Activated naive CD4-positive, alpha-beta T cell treated with anti-CD3 and anti-CD28 coated beads, Interleukin-2, amount 50 U/mL, for 24 hours (primary cell): ENCODE measurements around the gene MTA3.
A peak's percentile ranks its signal among the peaks of the same experiment; 100 is the strongest.

Experiments
- H3K27ac Mint-ChIP-seq: one replicate; pipeline ENCODE4 v1.8.0; 2021; ENCODE audit warnings: mild to moderate bottlenecking, mixed read lengths
- H3K27me3 Mint-ChIP-seq: one replicate; pipeline ENCODE4 v1.8.0; 2021; ENCODE audit warnings: mixed read lengths
- H3K36me3 Mint-ChIP-seq: one replicate; pipeline ENCODE4 v1.8.0; 2021; ENCODE audit warnings: mixed read lengths
- H3K4me1 Mint-ChIP-seq: one replicate; pipeline ENCODE4 v1.8.0; 2021; ENCODE audit warnings: mixed read lengths
- H3K4me3 Mint-ChIP-seq: one replicate; pipeline ENCODE4 v1.8.0; 2021; ENCODE audit warnings: mild to moderate bottlenecking, mixed read lengths
- H3K9me3 Mint-ChIP-seq: one replicate; pipeline ENCODE4 v1.8.0; 2021; ENCODE audit warnings: mixed read lengths

The MTA3 gene

DNA sequence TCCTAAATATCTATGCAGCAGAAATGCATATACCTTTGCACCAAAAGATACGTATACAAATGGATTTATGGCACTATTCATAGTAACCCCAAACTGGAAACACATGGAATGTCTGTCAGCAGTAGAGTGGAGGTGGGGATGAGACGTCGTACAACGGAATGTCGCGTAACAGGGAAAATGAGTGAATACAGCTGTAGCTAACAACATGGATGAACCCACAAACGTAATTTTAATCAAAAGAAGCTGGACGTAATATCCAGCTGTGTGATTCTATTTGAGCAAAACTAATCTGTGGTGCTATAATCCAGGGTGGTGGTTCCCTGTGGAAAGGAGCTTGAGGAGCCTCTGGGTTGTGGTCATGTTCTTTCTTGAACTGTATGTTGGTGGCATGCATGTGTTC, 89.9 kb downstream of the MTA3 start:
- Mint-ChIP-seq H3K4me3 (no peak overlapping the region), H3K27me3 (no peaks in the 10 kb centered on the region), H3K4me1 (peaks cover 42% of the 10 kb centered on the region), H3K36me3 (peaks cover 3% of the 10 kb centered on the region), H3K9me3 (no peaks in the 10 kb centered on the region), H3K27ac (no peak overlapping the region)

DNA sequence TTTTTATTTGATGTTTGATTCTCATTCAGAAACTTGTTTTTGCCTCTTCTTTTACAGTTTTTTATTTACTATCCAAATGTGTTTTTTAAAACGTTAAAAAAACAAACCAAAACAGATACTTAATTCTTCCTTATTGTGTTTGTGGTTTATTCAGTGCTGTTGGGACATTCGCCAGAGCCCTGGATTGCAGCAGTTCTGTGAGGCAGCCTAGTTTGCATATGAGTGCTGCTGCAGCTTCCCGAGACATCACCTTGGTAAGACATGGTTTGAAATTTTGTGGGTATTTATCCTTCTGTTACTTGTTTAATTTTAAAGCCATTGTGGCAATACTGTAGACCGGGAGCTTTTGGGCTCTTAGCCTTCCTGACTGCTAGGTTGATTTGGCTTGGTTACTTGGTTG, 91.2 kb downstream of the MTA3 start:
- Mint-ChIP-seq H3K27ac (no peak overlapping the region), H3K9me3 (no peaks in the 10 kb centered on the region), H3K36me3 (peaks cover 3% of the 10 kb centered on the region), H3K4me1 (peaks cover 37% of the 10 kb centered on the region), H3K4me3 (no peak overlapping the region), H3K27me3 (no peaks in the 10 kb centered on the region)

- Mint-ChIP-seq H3K27me3 (no peaks in the 10 kb centered on the region), H3K4me1 (peaks cover 22% of the 10 kb centered on the region), H3K9me3 (no peaks in the 10 kb centered on the region), H3K36me3 (peaks cover 4% of the 10 kb centered on the region), H3K27ac (peak overlapping the region; percentile 25), H3K4me3 (peak overlapping the region; percentile 16)
Measured at GRCh38 chr2:42663106-42663780, 94.8 kb downstream of the MTA3 start.

DNA sequence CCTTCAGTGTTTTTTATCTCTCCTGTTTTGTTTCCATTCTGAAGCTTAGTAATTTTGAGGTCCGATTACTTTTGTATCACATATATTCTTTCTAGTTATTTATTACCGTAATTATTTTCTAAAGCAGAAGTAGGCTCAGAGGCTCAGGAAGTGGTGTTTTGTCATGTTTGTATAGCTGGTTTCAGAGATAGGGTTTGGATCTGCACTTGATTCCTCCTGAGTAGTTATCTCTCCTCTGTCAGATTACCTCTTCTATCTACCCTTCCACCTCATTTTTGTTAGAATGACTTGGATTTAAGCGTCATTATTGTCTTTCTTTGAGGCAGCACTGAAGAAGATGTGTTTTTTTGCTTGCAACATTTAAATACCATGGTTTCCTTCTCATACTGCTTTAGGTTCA, 95.4 kb downstream of the MTA3 start:
- peak overlapping the region; percentile 59 for H3K27ac Mint-ChIP-seq
- no peaks in the 10 kb centered on the region for H3K9me3 Mint-ChIP-seq
- H3K4me1 Mint-ChIP-seq, result peaks cover 22% of the 10 kb centered on the region
- H3K36me3 Mint-ChIP-seq, result peaks cover 4% of the 10 kb centered on the region
- no peak overlapping the region for H3K4me3 Mint-ChIP-seq
- H3K27me3 Mint-ChIP-seq, result no peaks in the 10 kb centered on the region

DNA sequence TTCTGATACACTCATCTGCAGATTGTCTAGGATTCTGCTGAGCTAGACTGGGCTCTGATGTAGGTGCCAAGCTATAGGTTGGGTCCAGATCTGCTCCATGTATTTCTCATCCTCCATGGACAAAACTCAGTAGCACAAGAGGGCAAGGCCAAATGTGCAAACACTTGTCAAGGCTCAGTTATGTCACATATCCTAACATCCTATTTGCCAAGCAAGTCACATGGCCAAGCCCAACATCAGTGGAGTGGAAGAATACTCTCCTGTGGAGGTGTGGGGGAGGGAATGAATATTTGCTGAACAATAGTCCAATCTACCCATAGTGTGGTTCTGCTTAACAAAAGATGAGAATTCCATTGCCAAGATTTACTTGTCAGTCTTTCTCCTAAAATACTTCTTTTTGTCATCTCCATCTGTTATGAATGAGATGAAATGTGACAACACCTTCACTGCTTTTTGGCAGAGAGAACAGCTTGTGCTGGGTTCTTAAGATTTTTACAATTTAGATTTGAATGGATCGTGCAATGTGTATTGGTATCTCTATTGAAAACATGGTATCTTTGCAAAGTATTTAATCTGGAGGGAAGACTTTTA, 105.7 kb downstream of the MTA3 start:
- peaks cover 17% of the 10 kb centered on the region for H3K4me1 Mint-ChIP-seq
- no peaks in the 10 kb centered on the region for H3K27me3 Mint-ChIP-seq
- H3K9me3 Mint-ChIP-seq, result no peaks in the 10 kb centered on the region
- no peak overlapping the region for H3K27ac Mint-ChIP-seq
- peaks cover 17% of the 10 kb centered on the region for H3K36me3 Mint-ChIP-seq
- no peak overlapping the region for H3K4me3 Mint-ChIP-seq

DNA sequence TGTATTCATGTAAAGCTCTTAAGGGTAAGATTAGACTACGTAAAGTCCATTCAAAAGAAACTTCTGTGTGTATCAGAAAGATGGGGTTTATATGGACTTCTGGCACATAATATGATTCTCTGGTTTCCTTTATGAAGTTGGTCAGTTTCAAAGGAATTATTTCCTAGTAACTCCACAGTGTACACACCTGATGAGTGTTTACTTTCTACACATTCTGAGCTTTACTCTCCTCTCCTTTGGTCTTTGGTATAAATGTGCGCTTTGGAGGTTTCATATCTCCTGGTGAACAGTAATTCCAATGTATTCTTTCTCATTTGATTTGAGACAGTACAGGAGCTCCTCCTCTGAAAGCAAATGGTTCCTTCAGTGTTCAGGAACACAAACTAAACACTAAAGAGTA, 107.4 kb downstream of the MTA3 start:
- H3K4me1 Mint-ChIP-seq, result peaks cover 7% of the 10 kb centered on the region
- no peak overlapping the region for H3K27ac Mint-ChIP-seq
- H3K36me3 Mint-ChIP-seq, result peaks cover 15% of the 10 kb centered on the region
- no peaks in the 10 kb centered on the region for H3K9me3 Mint-ChIP-seq
- no peaks in the 10 kb centered on the region for H3K27me3 Mint-ChIP-seq
- H3K4me3 Mint-ChIP-seq, result no peak overlapping the region

DNA sequence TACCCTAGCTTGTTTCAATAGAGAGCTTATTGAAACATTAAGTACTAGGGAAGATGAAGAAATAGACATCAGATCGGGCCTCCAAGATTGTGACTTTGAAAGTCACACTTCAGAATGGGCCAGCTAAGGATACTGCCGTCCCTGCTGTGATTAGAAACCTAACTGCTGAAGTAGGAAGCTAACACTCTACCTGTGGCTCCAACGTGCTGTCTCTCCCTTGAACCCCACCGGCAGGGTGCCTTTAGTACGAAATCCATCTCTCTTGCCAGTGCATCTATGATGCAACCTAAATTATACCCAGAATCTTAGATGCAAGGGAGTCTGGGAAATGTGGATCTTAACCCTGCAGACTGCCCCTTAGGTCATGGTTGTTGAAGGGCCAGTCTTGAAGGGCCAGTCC, 116.9 kb downstream of the MTA3 start:
- H3K27ac Mint-ChIP-seq, result no peak overlapping the region
- no peak overlapping the region for H3K4me3 Mint-ChIP-seq
- H3K36me3 Mint-ChIP-seq, result peaks cover 30% of the 10 kb centered on the region
- no peaks in the 10 kb centered on the region for H3K4me1 Mint-ChIP-seq
- H3K27me3 Mint-ChIP-seq, result no peaks in the 10 kb centered on the region
- H3K9me3 Mint-ChIP-seq, result no peaks in the 10 kb centered on the region

- Mint-ChIP-seq H3K36me3 (peaks cover 10% of the 10 kb centered on the region), H3K4me1 (peaks cover 10% of the 10 kb centered on the region), H3K27me3 (no peaks in the 10 kb centered on the region), H3K4me3 (no peak overlapping the region), H3K27ac (no peak overlapping the region), H3K9me3 (no peaks in the 10 kb centered on the region)
Measured at GRCh38 chr2:42693013-42693615, 124.7 kb downstream of the MTA3 start.

DNA sequence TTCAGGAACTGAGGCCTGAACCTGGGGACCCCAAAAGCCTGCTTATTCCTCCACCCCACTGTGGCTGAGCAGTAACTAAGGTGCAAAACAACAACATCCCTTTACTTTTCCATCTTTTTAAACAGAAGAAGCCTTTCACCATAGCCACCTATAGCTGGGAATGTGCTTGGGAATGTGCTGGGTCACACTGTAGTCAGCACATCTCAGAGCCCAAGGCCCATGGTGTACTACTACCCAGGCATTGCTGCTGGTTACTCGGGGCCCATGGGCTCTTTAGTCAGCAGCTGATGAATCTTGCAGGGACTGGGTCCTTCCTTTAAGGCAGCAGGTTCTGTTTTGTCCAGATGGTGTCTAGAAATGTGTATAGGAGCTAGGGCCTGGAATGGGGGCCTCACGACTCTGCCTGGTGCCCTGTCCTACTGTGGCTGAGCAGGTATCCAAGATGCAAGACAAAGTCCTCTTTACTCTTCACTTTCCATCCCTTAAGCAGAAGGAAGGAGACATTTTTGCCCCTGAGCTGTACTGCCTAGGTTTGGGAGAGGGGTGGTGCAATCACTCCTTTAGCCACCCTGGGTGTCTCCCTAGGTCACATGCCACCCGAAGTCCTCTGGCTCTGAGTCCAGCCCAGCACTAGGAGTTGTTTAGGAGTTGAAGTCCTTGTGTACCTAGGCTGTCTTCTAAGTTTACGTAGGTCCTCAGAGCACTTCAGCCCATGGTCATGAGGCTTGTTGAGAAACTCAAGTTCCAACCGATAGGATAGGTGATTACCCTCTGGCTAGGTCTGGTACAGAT, 125.5 kb downstream of the MTA3 start:
- H3K4me3 Mint-ChIP-seq, result no peak overlapping the region
- no peak overlapping the region for H3K27ac Mint-ChIP-seq
- H3K9me3 Mint-ChIP-seq, result no peaks in the 10 kb centered on the region
- peaks cover 8% of the 10 kb centered on the region for H3K36me3 Mint-ChIP-seq
- H3K4me1 Mint-ChIP-seq, result peaks cover 10% of the 10 kb centered on the region
- H3K27me3 Mint-ChIP-seq, result no peaks in the 10 kb centered on the region

- H3K4me3 Mint-ChIP-seq, result no peak overlapping the region
- peaks cover 7% of the 10 kb centered on the region for H3K4me1 Mint-ChIP-seq
- H3K36me3 Mint-ChIP-seq, result peaks cover 4% of the 10 kb centered on the region
- no peaks in the 10 kb centered on the region for H3K27me3 Mint-ChIP-seq
- no peaks in the 10 kb centered on the region for H3K9me3 Mint-ChIP-seq
- no peak overlapping the region for H3K27ac Mint-ChIP-seq
Measured at GRCh38 chr2:42696987-42697386, 128.6 kb downstream of the MTA3 start.

- Mint-ChIP-seq H3K4me3 (no peak overlapping the region), H3K4me1 (no peaks in the 10 kb centered on the region), H3K9me3 (no peaks in the 10 kb centered on the region), H3K27me3 (no peaks in the 10 kb centered on the region), H3K27ac (no peak overlapping the region), H3K36me3 (peaks cover 6% of the 10 kb centered on the region)
Measured at GRCh38 chr2:42698940-42699339, 130.5 kb downstream of the MTA3 start.

GRCh38 chr2:42706836-42707235, 138.4 kb downstream of the MTA3 start:
- Mint-ChIP-seq H3K27ac (no peak overlapping the region), H3K36me3 (peaks cover 16% of the 10 kb centered on the region), H3K9me3 (no peaks in the 10 kb centered on the region), H3K4me1 (no peaks in the 10 kb centered on the region), H3K27me3 (no peaks in the 10 kb centered on the region), H3K4me3 (no peak overlapping the region)

DNA sequence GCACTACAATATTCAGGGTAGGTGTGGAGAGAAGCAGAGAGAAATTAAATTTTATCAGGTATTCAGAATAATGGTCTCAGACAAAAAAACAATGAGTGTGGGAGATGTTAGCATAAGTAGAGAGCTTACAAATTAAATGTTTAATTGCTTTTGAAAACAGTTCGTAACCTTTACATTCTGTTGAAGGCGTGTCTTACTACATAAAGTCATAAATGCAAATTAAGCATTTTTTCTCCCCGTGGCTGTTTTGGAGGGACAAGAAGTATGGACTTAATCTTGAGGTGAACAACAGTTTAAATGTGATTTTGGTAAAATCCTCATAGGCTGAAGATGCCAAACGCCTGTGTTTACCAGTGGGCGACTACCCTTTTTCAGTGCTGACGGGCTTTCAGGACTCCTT, 139.7 kb downstream of the MTA3 start:
- Mint-ChIP-seq H3K4me1 (no peaks in the 10 kb centered on the region), H3K27ac (no peak overlapping the region), H3K27me3 (no peaks in the 10 kb centered on the region), H3K4me3 (no peak overlapping the region), H3K9me3 (no peaks in the 10 kb centered on the region), H3K36me3 (peaks cover 16% of the 10 kb centered on the region)

DNA sequence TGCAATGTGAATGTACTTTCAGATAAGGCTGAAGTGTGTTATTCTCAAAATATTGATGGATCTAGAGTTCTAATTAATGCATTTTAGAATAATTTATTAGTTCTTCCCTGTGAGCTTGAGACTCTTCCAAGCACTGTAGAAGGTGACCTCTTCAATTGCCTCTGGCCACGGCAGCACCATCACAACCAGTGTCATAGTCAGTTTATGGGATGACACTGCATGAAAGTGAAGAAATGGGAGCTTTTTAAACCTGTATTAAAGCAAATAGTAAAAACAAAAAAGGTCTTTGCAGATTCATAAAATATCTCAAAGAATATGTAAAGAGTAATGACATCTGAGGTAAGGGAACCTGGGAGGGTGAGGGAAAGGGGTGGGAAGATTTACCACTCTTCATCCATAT, 143.5 kb downstream of the MTA3 start:
- Mint-ChIP-seq H3K4me1 (no peaks in the 10 kb centered on the region), H3K4me3 (no peak overlapping the region), H3K27ac (no peak overlapping the region), H3K27me3 (no peaks in the 10 kb centered on the region), H3K9me3 (no peaks in the 10 kb centered on the region), H3K36me3 (peaks cover 16% of the 10 kb centered on the region)

DNA sequence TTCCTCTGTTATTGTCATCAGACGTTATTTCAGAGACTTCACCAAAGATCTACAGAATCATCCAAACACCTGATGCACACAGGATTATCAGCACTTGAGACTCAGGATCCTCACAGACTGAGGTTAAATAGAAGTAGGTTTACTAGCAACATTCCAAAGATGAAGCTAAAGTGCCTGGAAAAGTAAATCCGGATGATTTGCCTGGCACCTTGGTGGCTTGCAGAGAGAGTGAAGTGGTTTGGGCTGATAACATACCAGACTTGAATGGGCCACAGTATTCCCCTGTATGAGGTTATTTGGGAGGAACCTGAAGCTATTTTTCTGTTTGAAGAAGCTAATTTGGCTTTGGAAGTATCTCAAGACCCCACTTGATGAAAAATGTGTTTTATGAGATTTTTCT, 144.5 kb downstream of the MTA3 start:
- peaks cover 13% of the 10 kb centered on the region for H3K36me3 Mint-ChIP-seq
- no peak overlapping the region for H3K27ac Mint-ChIP-seq
- no peaks in the 10 kb centered on the region for H3K9me3 Mint-ChIP-seq

GRCh38 chr2:42713920-42714319, 145.5 kb downstream of the MTA3 start:
- Mint-ChIP-seq H3K27me3 (no peaks in the 10 kb centered on the region), H3K27ac (no peak overlapping the region), H3K36me3 (peaks cover 8% of the 10 kb centered on the region), H3K9me3 (no peaks in the 10 kb centered on the region), H3K4me3 (no peak overlapping the region), H3K4me1 (no peaks in the 10 kb centered on the region)

More for the DNA sequence above, 144.5 kb downstream of the MTA3 start:
- no peaks in the 10 kb centered on the region for H3K27me3 Mint-ChIP-seq
- H3K4me3 Mint-ChIP-seq, result no peak overlapping the region
- H3K4me1 Mint-ChIP-seq, result no peaks in the 10 kb centered on the region
